Astrocyte (in vitro differentiated cells and primary cell): ENCODE data around the gene AQP6. TPM values are rescaled to one million over a fixed set of nuclear protein-coding genes. Genes with fewer than 3 reads are reported as not detected.

Experiments used
- DNase-seq: peaks from one replicate; pipeline ENCODE4 v3.0.0-alpha.2; 2010; ENCODE audit warnings: low read depth
- FAIRE-seq: peaks from 2 replicates; lab custom pipeline; 2011; peaks lifted over from hg19 to GRCh38; lab: Jason Lieb, UNC
- H2AFZ ChIP-seq: 2 replicates; pipeline ENCODE4 v1.6.0; 2012; ENCODE audit warnings: low read depth, low read length, inconsistent platforms
- H3K27ac ChIP-seq: 2 replicates; pipeline ENCODE4 v1.5.1; 2011; ENCODE audit warnings: low read depth, low read length, inconsistent platforms
- H3K27me3 ChIP-seq: 2 replicates; pipeline ENCODE4 v1.6.0; 2011; ENCODE audit warnings: low read length, inconsistent platforms; ENCODE audit not compliant: insufficient read depth
- H3K36me3 ChIP-seq: 2 replicates; pipeline ENCODE4 v1.5.1; 2011; ENCODE audit warnings: low read length, inconsistent platforms; ENCODE audit not compliant: insufficient read depth
- H3K4me1 ChIP-seq: 2 replicates; pipeline ENCODE4 v1.5.1; 2011; ENCODE audit warnings: low read length, inconsistent platforms; ENCODE audit not compliant: insufficient read depth
- H3K4me2 ChIP-seq: 2 replicates; pipeline ENCODE4 v1.6.0; 2012; ENCODE audit warnings: low read length, inconsistent platforms
- H3K4me3 ChIP-seq: 2 replicates; pipeline ENCODE4 v1.5.1; 2011; ENCODE audit warnings: low read depth, mild to moderate bottlenecking, low read length, inconsistent platforms; ENCODE audit not compliant: insufficient read depth
- H3K79me2 ChIP-seq: 2 replicates; pipeline ENCODE4 v1.6.0; 2012; ENCODE audit warnings: mild to moderate bottlenecking, low read length, inconsistent platforms; ENCODE audit not compliant: insufficient read depth
- H3K9ac ChIP-seq: 2 replicates; pipeline ENCODE4 v1.6.0; 2012; ENCODE audit warnings: mild to moderate bottlenecking, low read length, inconsistent platforms
- H3K9me3 ChIP-seq: 2 replicates; pipeline ENCODE4 v1.5.1; 2012; ENCODE audit warnings: low read depth, mild to moderate bottlenecking, low read length, inconsistent platforms; ENCODE audit not compliant: insufficient read depth
- H4K20me1 ChIP-seq: 2 replicates; pipeline ENCODE4 v1.6.0; 2012; ENCODE audit warnings: low read length, inconsistent platforms; ENCODE audit not compliant: insufficient read depth
- H3K27ac Mint-ChIP-seq: one replicate; pipeline ENCODE4 v1.8.0; 2021; ENCODE audit warnings: mild to moderate bottlenecking, mixed read lengths; ENCODE audit not compliant: unreplicated experiment
- H3K27me3 Mint-ChIP-seq: one replicate; pipeline ENCODE4 v1.8.0; 2021; ENCODE audit warnings: low read depth, mixed read lengths; ENCODE audit not compliant: unreplicated experiment
- H3K36me3 Mint-ChIP-seq: one replicate; pipeline ENCODE4 v1.8.0; 2021; ENCODE audit warnings: low read depth, mixed read lengths; ENCODE audit not compliant: unreplicated experiment
- H3K4me1 Mint-ChIP-seq: one replicate; pipeline ENCODE4 v1.8.0; 2021; ENCODE audit warnings: low read depth, mixed read lengths; ENCODE audit not compliant: unreplicated experiment
- H3K4me3 Mint-ChIP-seq: one replicate; pipeline ENCODE4 v1.8.0; 2021; ENCODE audit warnings: mild to moderate bottlenecking, moderate library complexity, mixed read lengths; ENCODE audit not compliant: unreplicated experiment
- H3K9me3 Mint-ChIP-seq: one replicate; pipeline ENCODE4 v1.8.0; 2021; ENCODE audit warnings: mild to moderate bottlenecking, mixed read lengths; ENCODE audit not compliant: unreplicated experiment
- CTCF ChIP-seq: IDR thresholded peaks from 2 replicates; pipeline ENCODE4 v1.5.1; 2011; ENCODE audit warnings: low read depth, mild to moderate bottlenecking, inconsistent platforms, low read length, moderate library complexity; ENCODE audit not compliant: insufficient read depth
- EZH2 ChIP-seq: IDR thresholded peaks from 2 replicates; pipeline ENCODE4 v1.6.1; 2012; ENCODE audit warnings: mild to moderate bottlenecking, low read length, inconsistent platforms; ENCODE audit not compliant: insufficient read depth
- total RNA-seq: library from RNA; stranded (reverse); gene quantifications from 2 replicates; pipeline ENCODE4 v1.2.1, GENCODE V29; 2021

The AQP6 gene
- total RNA-seq, 1 donor from 2014 or later = not detected

GRCh38 chr12:49942921-49943624, 29.7 kb upstream of the AQP6 start:
- Mint-ChIP-seq H3K27me3 (peaks cover 24% of the 10 kb centered on the region), H3K4me1 (peaks cover 3% of the 10 kb centered on the region), H3K9me3 (no peaks in the 10 kb centered on the region), H3K27ac (no peak overlapping the region), H3K36me3 (no peaks in the 10 kb centered on the region), H3K4me3 (no peak overlapping the region)
- TF ChIP-seq CTCF = no peak
- no peak for TF ChIP-seq EZH2
- H3K27me3 ChIP-seq = no peaks in the 10 kb centered on the region
- H3K4me3 ChIP-seq = no peak overlapping the region
- no peak overlapping the region for H3K4me2 ChIP-seq
- no peaks in the 10 kb centered on the region for H3K79me2 ChIP-seq
- H3K4me1 ChIP-seq = peaks cover 3% of the 10 kb centered on the region
- H3K9ac ChIP-seq = no peak overlapping the region
- no peak overlapping the region for H3K27ac ChIP-seq
- FAIRE-seq (no peak), DNase-seq (no peak)
- H4K20me1 ChIP-seq = no peaks in the 10 kb centered on the region
- H2AFZ ChIP-seq = no peak overlapping the region
- no peaks in the 10 kb centered on the region for H3K36me3 ChIP-seq
- no peaks in the 10 kb centered on the region for H3K9me3 ChIP-seq

GRCh38 chr12:49943625-49943960, 29.2 kb upstream of the AQP6 start:
- H3K9me3 Mint-ChIP-seq = no peaks in the 10 kb centered on the region

More at GRCh38 chr12:49943625-49943960, 29.2 kb upstream of the AQP6 start:
- no peak overlapping the region for H3K4me2 ChIP-seq
- Mint-ChIP-seq H3K27ac (no peak overlapping the region), H3K27me3 (peaks cover 23% of the 10 kb centered on the region), H3K4me1 (peaks cover 3% of the 10 kb centered on the region), H3K36me3 (no peaks in the 10 kb centered on the region), H3K4me3 (no peak overlapping the region)
- DNase-seq = no peak
- TF ChIP-seq EZH2 = no peak
- no peak for TF ChIP-seq CTCF
- no peaks in the 10 kb centered on the region for H3K27me3 ChIP-seq
- no peak overlapping the region for H3K27ac ChIP-seq
- H3K4me1 ChIP-seq = peaks cover 3% of the 10 kb centered on the region
- no peaks in the 10 kb centered on the region for H3K9me3 ChIP-seq
- H2AFZ ChIP-seq = no peak overlapping the region
- no peak for FAIRE-seq
- H4K20me1 ChIP-seq = no peaks in the 10 kb centered on the region
- no peaks in the 10 kb centered on the region for H3K79me2 ChIP-seq
- H3K4me3 ChIP-seq = no peak overlapping the region
- H3K36me3 ChIP-seq = no peaks in the 10 kb centered on the region
- H3K9ac ChIP-seq = no peak overlapping the region
